Stimulated activated naive CD8-positive, alpha-beta T cell treated with anti-CD3 and anti-CD28 coated beads, Interleukin-15, amount 100 ng/mL, for 72 hours (primary cell): ENCODE results near the gene TMEM94.
A peak's percentile ranks its signal among the peaks of the same experiment; 100 is the strongest.

Experiments used
- ATAC-seq: fragments of 150-1000 bp; cut with Tn5 transposase; 2 replicates; pipeline ENCODE4 v1.10.0; 2021; ENCODE audit warnings: mild to moderate bottlenecking, moderate library complexity
- DNase-seq, 2 donors: peaks; one replicate each; pipeline ENCODE4 v3.0.0; 2021 to 2022
- H3K27ac Mint-ChIP-seq, 2 donors: one replicate each; pipeline ENCODE4 v1.8.0; 2022; ENCODE audit warnings: mild to moderate bottlenecking in 2 of 2, mixed read lengths in 2 of 2, moderate library complexity in 2 of 2
- H3K27me3 Mint-ChIP-seq: one replicate; pipeline ENCODE4 v1.8.0; 2022; ENCODE audit warnings: mixed read lengths
- H3K4me1 Mint-ChIP-seq: one replicate; pipeline ENCODE4 v1.8.0; 2022; ENCODE audit warnings: mild to moderate bottlenecking, mixed read lengths
- H3K4me3 Mint-ChIP-seq, 2 donors: one replicate each; pipeline ENCODE4 v1.8.0; 2022; ENCODE audit warnings: mild to moderate bottlenecking in 2 of 2, mixed read lengths in 2 of 2, moderate library complexity in 1 of 2
- H3K9me3 Mint-ChIP-seq, 2 donors: one replicate each; pipeline ENCODE4 v1.8.0; 2022; ENCODE audit warnings: mixed read lengths in 2 of 2

Gene TMEM94

GRCh38 chr17:75505640-75506039 lies 49.2 kb downstream of the TMEM94 start:
- no peaks in the 10 kb centered on the region for H3K9me3 Mint-ChIP-seq
- H3K4me1 Mint-ChIP-seq, result no peaks in the 10 kb centered on the region
- DNase-seq (no peak), ATAC-seq (no peak)
- no peak overlapping the region for H3K4me3 Mint-ChIP-seq
- H3K27ac Mint-ChIP-seq, result no peak overlapping the region
- H3K27me3 Mint-ChIP-seq, result no peaks in the 10 kb centered on the region

- no peaks in the 10 kb centered on the region for H3K9me3 Mint-ChIP-seq
- no peaks in the 10 kb centered on the region for H3K4me1 Mint-ChIP-seq
- H3K27ac Mint-ChIP-seq, result no peak overlapping the region
- DNase-seq (no peak), ATAC-seq (no peak)
- H3K4me3 Mint-ChIP-seq, result no peak overlapping the region
- H3K27me3 Mint-ChIP-seq, result no peaks in the 10 kb centered on the region
These were observed 49.7 kb downstream of the TMEM94 start for GRCh38 chr17:75506134-75506533.

- Mint-ChIP-seq H3K4me3 (no peak overlapping the region), H3K4me1 (no peaks in the 10 kb centered on the region), H3K27me3 (no peaks in the 10 kb centered on the region), H3K27ac (peak overlapping the region in 1 of 2 donors; percentile 79), H3K9me3 (no peaks in the 10 kb centered on the region)
- DNase-seq (no peak), ATAC-seq (no peak)
These were observed 50.5 kb downstream of the TMEM94 start for GRCh38 chr17:75506888-75507287.

GRCh38 chr17:75507733-75508719 lies 51.6 kb downstream of the TMEM94 start:
- no peak for ATAC-seq
- Mint-ChIP-seq H3K27ac (no peak overlapping the region), H3K4me1 (no peaks in the 10 kb centered on the region), H3K4me3 (no peak overlapping the region), H3K9me3 (no peaks in the 10 kb centered on the region), H3K27me3 (no peaks in the 10 kb centered on the region)
- DNase-seq, result no peak

- DNase-seq (no peak), ATAC-seq (no peak)
- Mint-ChIP-seq H3K27me3 (no peaks in the 10 kb centered on the region), H3K9me3 (no peaks in the 10 kb centered on the region), H3K4me3 (no peak overlapping the region), H3K27ac (no peak overlapping the region), H3K4me1 (peaks cover 6% of the 10 kb centered on the region)
These were observed 52.5 kb downstream of the TMEM94 start for GRCh38 chr17:75508931-75509361.

GRCh38 chr17:75509528-75510258 lies 53.3 kb downstream of the TMEM94 start:
- Mint-ChIP-seq H3K27me3 (no peaks in the 10 kb centered on the region), H3K4me1 (peaks cover 9% of the 10 kb centered on the region), H3K4me3 (no peak overlapping the region), H3K9me3 (no peaks in the 10 kb centered on the region), H3K27ac (peak overlapping the region in 1 of 2 donors; percentile 67)
- DNase-seq (no peak), ATAC-seq (no peak)

- H3K4me3 Mint-ChIP-seq, result no peak overlapping the region
- H3K4me1 Mint-ChIP-seq, result peaks cover 9% of the 10 kb centered on the region
- ATAC-seq (no peak), DNase-seq (no peak)
- H3K27ac Mint-ChIP-seq, result no peak overlapping the region
- H3K27me3 Mint-ChIP-seq, result no peaks in the 10 kb centered on the region
- no peaks in the 10 kb centered on the region for H3K9me3 Mint-ChIP-seq
These were observed 54.8 kb downstream of the TMEM94 start for GRCh38 chr17:75511270-75511609.

GRCh38 chr17:75511610-75512575 lies 55.5 kb downstream of the TMEM94 start:
- H3K4me1 Mint-ChIP-seq, result peaks cover 11% of the 10 kb centered on the region
- H3K4me3 Mint-ChIP-seq, result no peak overlapping the region
- H3K27me3 Mint-ChIP-seq, result no peaks in the 10 kb centered on the region
- DNase-seq (no peak), ATAC-seq (no peak)
- no peaks in the 10 kb centered on the region for H3K9me3 Mint-ChIP-seq
- peak overlapping the region in 1 of 2 donors; percentile 63 for H3K27ac Mint-ChIP-seq

- Mint-ChIP-seq H3K9me3 (no peaks in the 10 kb centered on the region), H3K27ac (no peak overlapping the region), H3K4me1 (peaks cover 23% of the 10 kb centered on the region), H3K27me3 (no peaks in the 10 kb centered on the region), H3K4me3 (no peak overlapping the region)
- DNase-seq (no peak), ATAC-seq (no peak)
These were observed 56.6 kb downstream of the TMEM94 start for GRCh38 chr17:75512926-75513640.

- Mint-ChIP-seq H3K4me3 (peak overlapping the region in 1 of 2 donors; percentile 30), H3K9me3 (no peaks in the 10 kb centered on the region), H3K27ac (no peak overlapping the region), H3K27me3 (no peaks in the 10 kb centered on the region), H3K4me1 (peaks cover 28% of the 10 kb centered on the region)
- ATAC-seq, result no peak
- DNase-seq, result no peak
These were observed 57.2 kb downstream of the TMEM94 start for GRCh38 chr17:75513641-75514000.

- ATAC-seq (no peak), DNase-seq (no peak)
- Mint-ChIP-seq H3K4me3 (peak overlapping the region; percentile 53 to 63), H3K4me1 (peaks cover 35% of the 10 kb centered on the region), H3K27ac (no peak overlapping the region), H3K9me3 (no peaks in the 10 kb centered on the region), H3K27me3 (no peaks in the 10 kb centered on the region)
These were observed 58.0 kb downstream of the TMEM94 start for GRCh38 chr17:75514299-75514918.

- ATAC-seq, result peak; percentile 1
- H3K27me3 Mint-ChIP-seq, result no peaks in the 10 kb centered on the region
- H3K4me3 Mint-ChIP-seq, result peak overlapping the region; percentile 63 to 83
- no peak for DNase-seq
- no peaks in the 10 kb centered on the region for H3K9me3 Mint-ChIP-seq
- no peak overlapping the region for H3K27ac Mint-ChIP-seq
- peaks cover 35% of the 10 kb centered on the region for H3K4me1 Mint-ChIP-seq
These were observed 58.6 kb downstream of the TMEM94 start for GRCh38 chr17:75514919-75515495.

- no peaks in the 10 kb centered on the region for H3K27me3 Mint-ChIP-seq
- H3K27ac Mint-ChIP-seq, result peak within 1 kb of the TSS in 1 of 2 donors; percentile 23
- peak; percentile 68 for ATAC-seq
- H3K4me1 Mint-ChIP-seq, result peaks cover 35% of the 10 kb centered on the region
- H3K9me3 Mint-ChIP-seq, result no peaks in the 10 kb centered on the region
- DNase-seq, result peak; percentile 86 to 88
- peak within 1 kb of the TSS; percentile 83 to 88 for H3K4me3 Mint-ChIP-seq
These were observed 59.2 kb downstream of the TMEM94 start, which contains the start of gene CASKIN2 for GRCh38 chr17:75515496-75516254. Gene CASKIN2 (minus strand): TSS chr17:75515537. CDS start chr17:75513804, 1,733 bp downstream.
